T-cell (primary cell): Measurements from ENCODE around the gene FAM53B. TPM values are rescaled to one million over a fixed set of nuclear protein-coding genes. Genes with fewer than 3 reads are reported as not detected.
A peak's percentile ranks its signal among the peaks of the same experiment; 100 is the strongest.

Experiments
- ATAC-seq, 4 experiments: fragments of 200-7000 bp in 3 of 4; fragments of 150-1000 bp in 1 of 4; cut with Tn5 transposase; replicated peaks in 1 of 4; 1 replicate in 3 of 4; 2 replicates in 1 of 4; pipeline ENCODE4 v1.10.0; 2021; ENCODE audit warnings: moderate library complexity in 3 of 4, mild to moderate bottlenecking in 2 of 4, moderate number of reproducible peaks in 1 of 4
- CTCF ChIA-PET, 2 donors: fragments of 300-600 bp; sonication (Branson Sonifier 250); formaldehyde crosslinking; loops; one replicate each; lab custom pipeline; 2022; ENCODE audit warnings: antibody characterized with exemption in 2 of 2; lab: Charles Lee
- POLR2A ChIA-PET, 2 donors: fragments of 300-600 bp; sonication (Branson Sonifier 250); formaldehyde crosslinking; loops; one replicate each; lab custom pipeline; 2022; ENCODE audit warnings: antibody characterized with exemption in 2 of 2; lab: Charles Lee
- DNase-seq, 35 experiments: peaks; one replicate each; pipeline versions ENCODE4 v3.0.0 to v3.0.0-alpha.2; 2013 to 2023
- H3K27ac ChIP-seq: one replicate; pipeline ENCODE4 v1.5.1; 2013; ENCODE audit warnings: low read length
- H3K27me3 ChIP-seq, 2 experiments: replicated peaks in 1 of 2; 1 replicate in 1 of 2; 2 replicates in 1 of 2; pipeline versions ENCODE4 v1.6.1 to v1.7.0; 2013; ENCODE audit warnings: low read length in 1 of 2, mixed read lengths in 1 of 2; ENCODE audit not compliant: control insufficient read depth in 2 of 2, insufficient read depth in 2 of 2; ENCODE audit errors: extremely low read depth in 1 of 2
- H3K36me3 ChIP-seq, 2 donors: 1 replicate in 1 of 2; 2 replicates in 1 of 2; pipeline versions ENCODE4 v1.6.1 to v1.7.0; 2013; ENCODE audit warnings: low read length in 1 of 2; ENCODE audit not compliant: control insufficient read depth in 2 of 2, insufficient read depth in 1 of 2; ENCODE audit errors: extremely low read depth in 1 of 2
- H3K4me1 ChIP-seq, 2 experiments: 1 replicate in 1 of 2; 2 replicates in 1 of 2; pipeline versions ENCODE4 v1.6.1 to v1.7.0; 2013; ENCODE audit warnings: low read length in 2 of 2, mixed read lengths in 1 of 2; ENCODE audit not compliant: insufficient read depth in 2 of 2, control insufficient read depth in 1 of 2; ENCODE audit errors: extremely low read depth in 1 of 2
- H3K4me3 ChIP-seq, 2 donors: 1 replicate in 1 of 2; 2 replicates in 1 of 2; pipeline versions ENCODE4 v1.5.1 to v1.7.0; 2013; ENCODE audit warnings: mild to moderate bottlenecking in 2 of 2, low read length in 1 of 2, moderate library complexity in 1 of 2; ENCODE audit not compliant: control insufficient read depth in 1 of 2; ENCODE audit errors: extremely low read depth in 1 of 2
- H3K9me3 ChIP-seq: 2 replicates; pipeline ENCODE4 v1.7.0; 2013
- H3K27ac Mint-ChIP-seq, 2 donors: one replicate each; pipeline ENCODE4 v1.8.0; 2020 to 2021; ENCODE audit warnings: mild to moderate bottlenecking in 2 of 2, mixed read lengths in 2 of 2
- H3K27me3 Mint-ChIP-seq, 2 donors: one replicate each; pipeline ENCODE4 v1.8.0; 2021 to 2022; ENCODE audit warnings: mixed read lengths in 2 of 2
- H3K36me3 Mint-ChIP-seq: one replicate; pipeline ENCODE4 v1.8.0; 2021; ENCODE audit warnings: mixed read lengths
- H3K4me1 Mint-ChIP-seq, 3 donors: one replicate each; pipeline ENCODE4 v1.8.0; 2020 to 2022; ENCODE audit warnings: mixed read lengths in 3 of 3, mild to moderate bottlenecking in 1 of 3
- H3K4me3 Mint-ChIP-seq, 3 donors: one replicate each; pipeline ENCODE4 v1.8.0; 2020 to 2022; ENCODE audit warnings: mild to moderate bottlenecking in 3 of 3, mixed read lengths in 3 of 3, moderate library complexity in 3 of 3
- H3K9me3 Mint-ChIP-seq, 3 donors: one replicate each; pipeline ENCODE4 v1.8.0; 2020 to 2022; ENCODE audit warnings: mixed read lengths in 3 of 3
- WGBS: methylation state at CpG from one replicate; pipeline ENCODE4 v1.1.5; 2013; ENCODE audit warnings: missing lambda C conversion rate; ENCODE audit not compliant: insufficient coverage; 5-methylcytosine and 5-hydroxymethylcytosine counted together
- total RNA-seq, 35 experiments: library from RNA in 6 of 35; stranded (reverse) in 6 of 35; fragments of 120-200 nt in 1 of 35; gene quantifications; one replicate each; pipeline versions ENCODE4 v1.2.1 to v1.2.4 and lab custom pipeline; 2013 to 2026

FAM53B gene
- total RNA-seq, 5 donors from 2014 or later (not counting 1 experiment from before 2014, with no cell fraction given) = 39.3 to 86.5 (median 52.3) TPM

GRCh38 chr10:124717041-124717757, 27.0 kb downstream of the FAM53B start:
- no peak for DNase-seq
- POLR2A ChIA-PET = interaction anchor here (0.7 to 3.0 kb wide), 8 partner anchors 9 to 58 kb away, joined by 3 to 18 read pairs (median 4); no protein-coding TSS in a partner anchor

GRCh38 chr10:124716369-124716768, 27.8 kb downstream of the FAM53B start:
- DNase-seq (no peak), ATAC-seq (no peak)
- CTCF ChIA-PET = interaction anchor here (0.5 to 7.6 kb wide), 5 partner anchors 11 to 177 kb away, joined by 4 to 132 read pairs (median 6); no protein-coding TSS in a partner anchor
- Histone ChIP-seq H3K9me3 (no peaks in the 10 kb centered on the region), H3K4me3 (no peak overlapping the region), H3K27ac (peak overlapping the region; percentile 98), H3K36me3 (peaks cover 0 to 8% of the 10 kb centered on the region in 2 donors), H3K27me3 (no peaks in the 10 kb centered on the region), H3K4me1 (peaks cover 48 to 98% of the 10 kb centered on the region in 2 experiments)
- peak overlapping the region in 1 of 3 donors; percentile 56 for H3K4me3 Mint-ChIP-seq
- no CpG with 5 or more reads among the region's 4 CpGs for WGBS
- H3K36me3 Mint-ChIP-seq = peaks cover 4% of the 10 kb centered on the region
- H3K4me1 Mint-ChIP-seq = peaks cover 89 to 91% (median 91%) of the 10 kb centered on the region in 3 donors
- no peaks in the 10 kb centered on the region for H3K27me3 Mint-ChIP-seq
- H3K9me3 Mint-ChIP-seq = no peaks in the 10 kb centered on the region
- POLR2A ChIA-PET = no interaction called here
- H3K27ac Mint-ChIP-seq = peak overlapping the region; percentile 83 to 93

More at GRCh38 chr10:124717041-124717757, 27.0 kb downstream of the FAM53B start:
- peaks cover 94 to 98% (median 97%) of the 10 kb centered on the region in 3 donors for H3K4me1 Mint-ChIP-seq
- no peak for ATAC-seq
- H3K36me3 Mint-ChIP-seq = peaks cover 4% of the 10 kb centered on the region
- H3K4me3 ChIP-seq = no peak overlapping the region
- peaks cover 55 to 96% of the 10 kb centered on the region in 2 experiments for H3K4me1 ChIP-seq
- peak overlapping the region; percentile 98 for H3K27ac ChIP-seq
- peaks cover 0 to 6% of the 10 kb centered on the region in 2 donors for H3K36me3 ChIP-seq
- no peaks in the 10 kb centered on the region for H3K27me3 Mint-ChIP-seq
- peak overlapping the region; percentile 83 to 93 for H3K27ac Mint-ChIP-seq
- H3K27me3 ChIP-seq = no peaks in the 10 kb centered on the region
- CTCF ChIA-PET = interaction anchor here (0.7 to 7.6 kb wide), 17 partner anchors 9 to 90 kb away, joined by 3 to 132 read pairs (median 16); partner anchors contain the start of gene FAM53B (in 1 of the 2)
- H3K4me3 Mint-ChIP-seq = peak overlapping the region in 1 of 3 donors; percentile 56
- no peaks in the 10 kb centered on the region for H3K9me3 Mint-ChIP-seq
- WGBS = 71% methylated on average over 5 of the region's 9 CpGs
- no peaks in the 10 kb centered on the region for H3K9me3 ChIP-seq

DNA sequence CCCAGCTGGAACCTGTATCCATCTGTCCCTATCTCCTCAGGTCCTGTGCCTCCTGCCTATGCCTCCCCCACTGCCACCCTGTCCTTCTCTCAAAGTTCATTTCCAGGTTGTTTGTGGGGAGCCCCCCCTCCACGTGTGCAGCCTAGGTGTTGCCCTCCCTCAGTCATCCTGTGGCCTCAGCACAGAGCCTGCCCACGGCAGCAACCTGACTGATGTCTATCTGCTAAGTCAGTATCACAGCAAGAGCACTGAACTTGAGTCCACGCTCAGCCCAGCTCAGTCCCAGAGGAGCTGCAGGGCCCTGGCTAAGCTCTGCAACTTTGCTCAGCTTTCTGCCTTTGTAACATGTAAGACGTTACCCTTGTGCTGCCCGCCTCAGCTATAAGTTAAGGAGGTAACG, 28.7 kb downstream of the FAM53B start:
- Mint-ChIP-seq H3K36me3 (peaks cover 11% of the 10 kb centered on the region), H3K9me3 (no peaks in the 10 kb centered on the region), H3K27ac (peak overlapping the region; percentile 83 to 93), H3K4me1 (peaks cover 89 to 91% (median 91%) of the 10 kb centered on the region in 3 donors), H3K27me3 (no peaks in the 10 kb centered on the region), H3K4me3 (peak overlapping the region in 1 of 3 donors; percentile 56)
- ChIA-PET POLR2A (interaction anchor here in 1 of 2 donors (0.6 to 0.9 kb wide), 3 partner anchors 19 to 26 kb away, joined by 3 to 4 read pairs (median 3); no protein-coding TSS in a partner anchor), CTCF (interaction anchor here in 1 of 2 donors (0.5 to 7.6 kb wide), 4 partner anchors 11 to 85 kb away, joined by 3 to 132 read pairs (median 4); no protein-coding TSS in a partner anchor)
- Histone ChIP-seq H3K9me3 (no peaks in the 10 kb centered on the region), H3K27ac (peak overlapping the region; percentile 98), H3K4me1 (peaks cover 46 to 97% of the 10 kb centered on the region in 2 experiments), H3K4me3 (no peak overlapping the region), H3K36me3 (peaks cover 0 to 8% of the 10 kb centered on the region in 2 donors), H3K27me3 (no peaks in the 10 kb centered on the region)
- 10% methylated on average over 3 of the region's 6 CpGs for WGBS
- no peak for ATAC-seq
- peak in 2 of 35 experiments; percentile 25 to 45 for DNase-seq

DNA sequence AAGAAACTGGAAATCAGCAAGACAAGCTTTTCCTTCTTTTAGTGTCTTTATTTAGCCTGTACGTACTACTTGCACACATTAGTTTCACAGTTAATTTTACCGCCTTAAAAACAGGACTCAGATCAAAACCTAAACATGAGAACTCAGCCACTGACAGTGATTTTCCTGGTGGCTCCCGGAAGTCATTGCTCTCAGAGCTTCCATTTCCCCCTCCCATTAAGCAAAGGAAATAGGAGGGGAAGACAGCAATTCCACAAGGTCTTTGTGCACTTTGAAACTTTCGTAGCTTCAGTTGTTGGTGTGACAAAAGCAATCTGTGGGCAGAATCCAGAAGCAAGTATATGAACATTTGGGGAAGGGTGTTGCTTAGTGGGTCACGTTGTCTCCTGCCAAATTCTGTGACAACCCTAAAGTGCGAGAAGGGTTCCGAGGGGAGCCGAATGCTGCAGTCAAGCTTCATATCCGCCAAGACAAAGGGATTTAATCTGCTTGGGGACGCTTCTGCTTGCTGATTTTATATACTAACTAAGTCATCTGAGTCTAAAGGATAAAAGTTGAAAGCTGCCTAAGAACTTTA, 30.4 kb downstream of the FAM53B start:
- CTCF ChIA-PET = interaction anchor here (0.7 to 2.7 kb wide), 5 partner anchors 9 to 28 kb away, joined by 3 to 10 read pairs (median 3); no protein-coding TSS in a partner anchor
- H3K4me3 ChIP-seq = no peak overlapping the region
- no peaks in the 10 kb centered on the region for H3K9me3 ChIP-seq
- POLR2A ChIA-PET = interaction anchor here in 1 of 2 donors (0.6 kb wide), 1 partner anchor 316 kb away, joined by 3 read pairs; no protein-coding TSS in a partner anchor
- Mint-ChIP-seq H3K36me3 (peaks cover 11% of the 10 kb centered on the region), H3K4me3 (peak overlapping the region in 1 of 3 donors; percentile 18), H3K27me3 (no peaks in the 10 kb centered on the region), H3K4me1 (peaks cover 90 to 93% (median 91%) of the 10 kb centered on the region in 3 donors), H3K27ac (peak overlapping the region; percentile 83 to 93), H3K9me3 (no peaks in the 10 kb centered on the region)
- H3K27me3 ChIP-seq = no peaks in the 10 kb centered on the region
- 45% methylated on average over 3 of the region's 10 CpGs for WGBS
- peaks cover 0 to 8% of the 10 kb centered on the region in 2 donors for H3K36me3 ChIP-seq
- peak overlapping the region; percentile 31 for H3K27ac ChIP-seq
- ATAC-seq = no peak
- DNase-seq = no peak
- peaks cover 41 to 97% of the 10 kb centered on the region in 2 experiments for H3K4me1 ChIP-seq

DNA sequence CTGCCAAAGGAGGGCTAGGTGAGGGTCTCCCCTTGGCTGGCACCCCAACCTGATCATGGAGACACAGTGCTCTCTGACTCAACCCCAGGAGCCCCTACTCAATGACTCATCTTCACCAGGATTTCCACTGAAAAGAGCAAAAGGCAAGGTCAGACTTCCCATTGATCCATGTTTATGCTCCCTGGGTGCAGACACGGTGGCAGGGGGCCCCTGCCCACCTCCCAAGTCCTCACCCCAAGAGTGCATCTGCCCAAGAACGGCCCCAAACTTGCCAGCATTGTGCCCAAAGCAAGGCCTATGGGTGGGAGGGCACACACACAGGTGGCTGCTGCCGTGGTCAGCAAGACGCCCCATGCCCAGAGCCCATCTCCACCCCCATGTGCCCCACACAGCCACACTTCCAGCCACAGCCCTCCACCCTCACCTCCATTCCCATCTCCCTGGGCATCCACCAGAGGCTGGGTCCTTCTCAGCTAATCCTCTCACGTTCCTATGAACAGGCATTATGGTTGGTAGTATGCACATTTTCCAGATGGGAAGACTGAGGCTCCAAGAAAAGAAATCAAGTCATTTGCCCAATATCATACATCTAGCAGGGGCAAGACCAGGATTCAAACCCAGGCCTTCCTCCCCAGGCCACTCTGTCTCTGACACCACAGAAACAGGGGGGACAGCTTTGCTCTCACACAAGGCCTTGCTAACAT, 31.3 kb downstream of the FAM53B start:
- Mint-ChIP-seq H3K27ac (peak overlapping the region; percentile 83 to 93), H3K4me3 (peak overlapping the region in 1 of 3 donors; percentile 18), H3K27me3 (no peaks in the 10 kb centered on the region), H3K36me3 (peaks cover 11% of the 10 kb centered on the region), H3K4me1 (peaks cover 90 to 93% (median 91%) of the 10 kb centered on the region in 3 donors), H3K9me3 (no peaks in the 10 kb centered on the region)
- H3K36me3 ChIP-seq = peaks cover 0 to 8% of the 10 kb centered on the region in 2 donors
- ChIA-PET POLR2A (interaction anchor here in 1 of 2 donors (0.6 kb wide), 1 partner anchor 79 kb away, joined by 3 read pairs; no protein-coding TSS in a partner anchor), CTCF (interaction anchor here (0.8 to 2.7 kb wide), 3 partner anchors 16 to 29 kb away, joined by 3 to 10 read pairs (median 3); no protein-coding TSS in a partner anchor)
- H3K9me3 ChIP-seq = no peaks in the 10 kb centered on the region
- 85% methylated on average over 3 of the region's 5 CpGs for WGBS
- ATAC-seq = no peak
- DNase-seq = no peak
- peak overlapping the region; percentile 31 for H3K27ac ChIP-seq
- H3K4me3 ChIP-seq = no peak overlapping the region
- no peaks in the 10 kb centered on the region for H3K27me3 ChIP-seq
- peaks cover 35 to 96% of the 10 kb centered on the region in 2 experiments for H3K4me1 ChIP-seq
